Inflammatory macrophage (primary cell): ENCODE data around the gene MMEL1.
"Not testable (repeated sequence)": the region's sequence is repeated elsewhere in the genome, so short reads cannot be mapped to it uniquely, and the experiment has no call there.

Experiments used
- DNase-seq, 2 donors: peaks; one replicate each; pipeline ENCODE4 v3.0.0-alpha.2; 2020 to 2022

Gene MMEL1

DNA sequence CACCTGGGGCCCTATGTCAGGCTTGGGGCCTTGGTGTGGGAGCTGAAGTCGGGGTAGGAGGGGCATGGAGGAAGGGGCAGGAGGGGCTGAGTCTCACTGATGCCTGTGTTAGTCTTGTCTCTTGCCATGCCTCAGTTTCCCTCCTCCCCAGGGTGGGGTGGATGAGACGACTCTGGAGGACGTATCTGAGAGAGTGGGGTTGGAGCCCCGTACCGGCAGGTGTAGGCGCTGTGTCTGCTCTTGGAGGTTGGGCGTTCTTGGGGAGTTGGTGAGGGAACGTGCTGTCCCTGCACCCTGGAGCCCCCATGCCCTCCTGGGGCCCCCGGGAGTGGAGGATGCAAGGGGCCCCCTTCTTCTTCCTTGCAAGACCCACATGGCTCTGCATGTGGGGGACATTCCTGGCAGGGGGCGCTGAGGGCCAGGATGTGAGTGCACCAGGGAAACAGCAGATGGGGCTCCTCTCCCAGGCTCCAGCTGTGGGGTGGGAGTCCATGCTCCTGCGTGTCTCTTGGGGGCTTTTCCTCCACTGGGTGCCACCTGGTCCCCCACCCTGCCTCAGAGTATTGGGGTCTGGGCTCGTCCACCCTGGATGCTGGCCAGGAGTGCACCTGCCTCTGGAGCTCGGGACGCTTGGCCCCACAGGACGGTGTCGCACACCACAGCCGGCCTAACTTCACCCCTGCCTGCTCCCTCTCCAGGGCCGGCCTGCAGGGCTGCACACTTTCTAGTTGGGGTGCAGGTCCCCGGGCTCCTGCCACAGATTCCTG is 78.0 kb downstream of the MMEL1 start:
- peak; percentile 32 to 50 for DNase-seq

DNA sequence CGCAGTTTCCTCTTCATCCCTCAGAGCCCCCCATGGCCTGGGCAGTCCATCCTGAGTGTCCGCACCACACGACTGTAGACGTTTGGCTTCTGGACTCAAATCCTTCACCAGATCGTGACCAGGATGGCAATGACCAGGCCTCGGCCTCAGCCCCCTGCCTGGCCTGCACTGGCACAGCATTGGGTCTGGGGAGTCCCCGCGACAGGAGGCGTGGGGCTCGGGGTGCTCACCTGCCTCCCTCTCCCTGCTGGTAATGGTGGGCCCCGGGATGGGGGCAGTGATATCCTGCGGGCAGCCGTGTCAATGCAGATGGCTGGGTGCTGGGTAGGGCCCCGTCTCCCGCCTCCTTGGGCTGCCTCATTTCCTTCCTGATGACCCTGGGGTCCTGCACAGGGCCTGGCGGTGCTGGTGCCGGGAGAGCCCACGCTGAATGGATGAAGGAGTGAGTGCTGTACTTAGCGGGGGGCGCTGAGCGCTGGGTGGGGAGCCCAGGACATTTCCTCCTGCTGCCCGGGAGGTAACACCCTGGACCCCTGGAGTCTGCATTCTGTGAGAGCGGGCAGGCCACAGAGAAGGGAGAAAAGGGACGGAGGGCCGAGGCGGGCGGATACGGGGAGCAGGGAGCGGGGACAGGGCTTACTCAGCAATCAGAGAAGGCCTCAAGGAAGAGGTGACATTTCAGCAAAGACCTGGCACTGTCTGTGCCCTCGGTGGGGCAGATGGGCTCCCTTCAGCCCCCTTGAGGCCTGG is 78.8 kb downstream of the MMEL1 start:
- no peak for DNase-seq

DNA sequence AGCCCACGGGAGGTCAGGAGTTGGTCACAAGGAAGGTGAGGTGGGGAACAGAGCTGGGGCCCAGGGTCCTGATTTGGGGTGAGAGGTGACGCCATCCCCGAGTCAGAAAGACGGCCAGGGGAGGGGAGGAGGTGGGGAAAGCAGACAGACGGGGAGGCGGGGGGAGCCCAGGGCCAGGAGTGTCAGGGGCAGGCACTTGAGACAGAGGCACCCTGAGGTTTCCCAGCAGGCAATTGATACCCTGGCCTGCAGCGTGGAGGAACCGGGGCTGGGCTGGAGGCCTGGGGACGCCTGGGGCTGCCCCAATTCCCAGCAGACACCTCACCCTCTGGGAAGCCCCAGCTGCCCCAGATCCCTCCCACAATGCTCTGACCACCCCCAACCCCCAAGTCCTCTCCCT is 79.7 kb downstream of the MMEL1 start:
- not testable (repeated sequence) for DNase-seq

DNA sequence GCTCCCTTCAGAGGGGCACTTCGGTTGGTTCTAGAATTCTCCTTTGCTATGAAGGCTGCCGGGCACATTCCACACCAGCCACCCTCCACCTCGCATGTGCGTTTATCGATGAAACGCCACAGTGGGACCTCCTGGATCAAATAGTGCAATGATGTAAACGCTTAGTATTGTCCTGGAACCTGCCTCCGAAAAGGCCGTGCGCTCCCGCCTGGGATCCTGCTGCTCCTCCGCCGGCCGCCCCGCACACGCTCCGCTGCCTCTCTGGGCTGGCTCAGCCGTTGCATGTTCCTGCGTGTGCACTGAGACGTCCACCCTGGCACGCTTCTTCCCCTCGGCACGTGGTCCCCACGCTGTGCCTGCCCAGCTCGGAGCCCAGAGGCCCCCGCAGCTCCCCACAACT is 80.6 kb downstream of the MMEL1 start:
- no peak for DNase-seq

DNA sequence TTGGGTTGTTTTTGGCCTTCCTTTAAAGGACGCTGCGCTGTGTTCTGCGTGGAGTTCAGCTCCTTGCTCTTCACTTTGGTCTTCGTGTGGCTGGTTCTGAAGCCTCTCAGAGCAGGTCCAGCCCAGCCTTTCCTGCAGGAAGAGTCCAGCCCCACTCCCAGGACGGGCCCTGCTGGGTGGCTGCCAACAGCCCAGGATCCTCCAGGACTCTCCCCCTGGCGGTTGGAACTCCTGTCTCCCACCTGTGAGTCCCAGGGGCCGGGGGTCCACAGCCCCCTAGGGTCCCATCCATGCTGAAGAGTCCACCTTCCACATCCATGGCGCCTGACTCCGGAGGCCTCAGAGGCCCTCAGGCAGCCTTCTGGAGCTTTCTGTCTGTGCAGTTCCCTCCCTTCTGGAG is 81.3 kb downstream of the MMEL1 start:
- DNase-seq, result not testable (repeated sequence)

DNA sequence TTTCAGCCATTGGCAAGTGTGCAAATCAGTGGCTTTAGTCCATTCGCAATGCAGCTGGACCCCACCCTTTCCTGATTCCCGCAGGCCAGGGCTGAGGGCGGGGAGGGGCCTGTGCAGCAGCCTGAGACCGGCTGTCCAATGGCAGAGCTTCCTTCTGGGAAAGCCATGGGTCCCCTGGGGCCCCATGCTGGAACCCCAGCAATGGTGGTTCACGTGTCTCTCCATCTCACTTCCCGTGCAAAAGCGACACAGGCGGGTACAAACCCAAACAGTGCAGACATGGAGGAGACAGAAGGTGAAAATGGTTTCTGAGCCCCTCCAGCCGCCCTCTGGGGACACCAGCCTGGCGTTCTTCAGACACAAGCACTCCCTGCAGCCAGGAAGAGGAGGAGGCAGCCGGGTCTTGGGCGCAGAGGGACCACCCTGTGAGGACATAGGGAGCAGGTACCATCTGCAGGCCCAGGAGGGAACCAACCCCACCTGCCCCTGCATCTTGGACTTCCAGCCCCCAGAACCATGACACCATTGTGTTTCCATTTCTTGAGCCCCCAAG is 82.4 kb downstream of the MMEL1 start:
- DNase-seq, result not testable (repeated sequence)

DNA sequence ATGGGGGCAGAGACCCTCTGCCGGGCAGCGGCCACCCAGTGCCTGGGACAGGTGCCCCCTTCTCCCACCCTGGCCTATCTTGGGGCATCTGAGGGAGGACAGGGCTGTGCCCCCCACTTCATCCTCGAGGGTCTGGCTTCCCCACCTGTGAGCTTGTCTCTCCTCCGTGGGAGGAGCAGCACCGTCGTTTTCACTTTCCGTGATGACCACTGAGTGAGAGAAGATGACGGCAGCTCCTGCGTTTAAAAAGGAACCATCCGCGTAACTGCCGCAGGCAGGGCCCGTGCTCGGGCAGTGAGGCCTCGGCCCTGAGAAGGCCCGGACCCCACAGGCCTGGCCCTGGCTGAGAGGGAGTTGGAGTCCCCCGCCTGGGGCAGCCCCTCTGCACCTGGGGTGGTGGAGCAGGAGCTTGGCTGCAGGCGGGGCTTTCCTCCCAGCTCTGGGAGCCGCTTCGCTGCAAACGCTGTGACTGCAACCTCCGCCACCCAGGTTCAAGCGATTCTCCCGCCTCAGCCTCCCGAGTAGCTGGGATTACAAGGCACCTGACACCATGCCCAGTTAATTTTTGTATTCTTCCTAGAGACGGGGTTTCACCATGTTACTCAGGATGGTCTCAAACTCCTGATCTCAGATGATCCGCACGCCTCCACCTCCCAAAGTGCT is 83.3 kb downstream of the MMEL1 start:
- not testable (repeated sequence) for DNase-seq

DNA sequence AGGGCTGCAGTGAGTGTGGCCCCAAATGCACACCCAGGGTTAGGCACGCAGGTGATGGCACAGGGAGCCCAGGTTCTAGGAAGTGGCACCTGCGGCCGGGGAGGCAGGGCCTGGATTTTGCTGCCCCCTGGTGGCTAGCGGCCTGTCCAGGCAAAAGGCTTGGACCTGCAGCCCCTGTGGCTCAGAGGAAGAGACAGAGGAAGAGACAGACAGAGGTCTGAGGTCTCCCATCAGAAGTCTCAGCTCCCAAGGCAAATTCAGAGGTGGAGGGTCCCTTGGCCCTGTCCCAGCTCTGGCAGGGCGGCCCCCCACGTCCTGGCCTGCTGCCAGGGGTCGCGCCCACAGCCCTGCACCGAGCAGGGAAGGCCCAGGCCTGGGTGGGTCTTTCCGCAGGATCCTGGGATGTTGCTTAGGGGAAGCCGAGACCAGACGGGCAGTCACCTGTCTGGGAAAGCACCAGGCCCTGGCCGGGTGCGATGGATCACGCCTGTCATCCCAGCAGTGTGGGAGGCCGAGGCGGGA is 84.7 kb downstream of the MMEL1 start:
- DNase-seq, result peak; percentile 65 to 76

DNA sequence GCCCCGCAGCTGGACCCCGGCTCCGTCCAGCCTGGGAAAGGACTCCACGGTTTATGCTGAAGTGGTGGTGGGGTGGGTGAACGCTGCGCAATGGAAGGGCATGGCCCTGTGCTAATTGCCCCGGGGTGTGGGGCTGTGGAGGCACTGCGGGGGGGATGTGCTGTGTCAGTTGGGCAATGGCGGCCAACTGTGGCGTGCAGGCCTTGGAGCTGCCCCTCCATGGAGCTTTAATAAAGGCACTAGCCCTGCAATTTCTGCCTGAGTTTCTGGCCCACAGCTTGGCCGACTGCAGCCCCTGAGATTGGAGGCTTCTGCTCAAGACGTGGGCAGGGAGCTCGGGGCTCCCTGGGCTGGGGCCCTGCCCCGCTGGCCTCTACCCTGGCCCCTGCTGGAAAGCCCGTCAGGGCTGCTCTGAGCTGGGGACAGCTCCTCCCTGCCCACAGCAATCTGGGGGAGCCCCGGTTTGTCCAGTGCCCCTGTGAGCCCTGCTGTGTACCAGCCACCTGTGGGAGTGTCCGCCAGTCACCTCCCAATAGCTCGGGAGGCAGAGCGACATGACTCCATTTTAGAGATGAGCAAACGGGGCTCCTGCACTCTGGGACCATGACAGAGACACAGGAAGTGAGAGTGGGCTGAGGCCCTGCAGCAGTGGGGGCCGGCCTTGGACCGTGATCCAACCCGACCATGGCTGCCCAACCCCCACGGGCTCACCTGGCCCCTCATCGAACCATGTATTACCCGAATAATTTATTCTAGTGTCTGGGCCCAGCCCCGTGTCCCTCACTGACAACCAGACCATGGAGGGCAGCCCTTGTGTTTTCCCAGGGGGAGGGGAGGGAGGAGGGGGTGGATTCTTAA is 85.4 kb downstream of the MMEL1 start:
- DNase-seq, result peak; percentile 11 to 67

DNA sequence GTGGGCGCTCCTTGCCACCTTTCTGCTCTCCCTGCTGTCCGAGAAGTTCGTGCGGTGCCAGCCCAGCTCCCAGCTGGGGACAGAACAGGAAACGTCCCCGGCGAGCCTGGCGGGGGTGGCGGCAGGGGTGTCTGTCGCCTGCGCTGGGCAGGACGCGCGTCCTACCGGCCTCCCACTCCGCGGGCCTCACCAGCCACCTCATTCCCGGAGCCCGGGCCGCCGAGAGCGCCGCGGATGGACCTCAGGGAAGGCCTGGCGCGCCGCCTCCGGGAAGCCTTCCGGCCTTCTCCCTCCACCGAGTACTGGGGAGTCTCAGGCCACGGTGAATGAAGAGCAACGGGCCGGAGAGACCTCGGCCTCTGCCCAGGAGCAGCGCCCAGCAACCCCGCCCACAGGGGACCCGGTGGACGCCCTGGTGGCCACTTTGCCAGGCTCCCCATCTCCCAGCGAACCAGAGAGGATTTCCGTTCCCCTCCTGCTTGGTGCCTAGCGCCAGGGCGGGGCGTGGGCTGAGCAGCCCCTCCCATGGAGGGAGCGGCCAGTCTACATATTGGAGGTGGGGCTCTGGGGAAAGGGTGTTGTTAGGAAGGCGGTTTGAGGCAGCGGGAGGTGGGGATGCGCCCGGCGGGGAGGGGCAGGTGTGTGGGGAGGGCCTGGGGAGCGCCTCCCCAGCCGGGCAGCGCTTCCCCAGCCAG is 86.2 kb downstream of the MMEL1 start:
- DNase-seq, result peak; percentile 87 to 93

DNA sequence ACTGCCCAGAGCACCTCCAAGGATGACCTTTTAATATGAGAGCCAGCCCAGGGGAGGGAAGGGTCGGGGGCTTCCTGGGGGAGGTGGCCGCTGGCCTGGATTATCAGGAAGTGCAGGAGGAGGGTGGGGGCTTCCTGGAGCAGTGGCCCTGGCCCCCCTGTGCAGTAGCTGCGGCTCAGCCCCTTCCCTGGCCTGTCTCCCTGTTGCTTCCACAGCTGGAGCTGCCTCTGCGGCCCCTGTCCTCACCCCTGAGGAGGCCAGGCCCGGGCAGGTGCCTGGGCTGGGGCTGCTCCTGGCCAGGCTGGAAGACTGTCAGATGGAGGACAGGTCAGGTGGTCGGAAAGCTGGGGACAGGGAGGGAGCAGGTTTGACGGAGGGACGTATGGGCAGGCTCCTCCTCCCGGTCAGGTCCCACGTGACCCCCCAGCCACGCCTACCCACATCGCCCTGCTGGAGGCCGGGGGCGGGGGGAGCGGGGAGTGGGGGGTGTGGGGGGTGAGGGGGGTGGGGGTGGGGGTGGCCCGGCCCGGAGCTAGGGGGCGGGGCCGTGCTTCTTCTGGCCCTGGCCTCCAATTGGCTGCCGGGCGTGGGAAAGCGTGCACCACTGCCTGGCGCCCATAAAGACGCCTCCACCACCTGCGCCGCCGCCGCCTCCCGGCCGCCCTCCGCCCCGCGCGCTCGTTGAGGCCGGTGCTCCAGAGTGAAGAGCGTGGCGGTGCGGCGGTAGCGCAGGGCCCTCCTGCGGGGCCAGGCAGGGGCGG is 86.9 kb downstream of the MMEL1 start:
- DNase-seq, result peak; percentile 70 to 78

DNA sequence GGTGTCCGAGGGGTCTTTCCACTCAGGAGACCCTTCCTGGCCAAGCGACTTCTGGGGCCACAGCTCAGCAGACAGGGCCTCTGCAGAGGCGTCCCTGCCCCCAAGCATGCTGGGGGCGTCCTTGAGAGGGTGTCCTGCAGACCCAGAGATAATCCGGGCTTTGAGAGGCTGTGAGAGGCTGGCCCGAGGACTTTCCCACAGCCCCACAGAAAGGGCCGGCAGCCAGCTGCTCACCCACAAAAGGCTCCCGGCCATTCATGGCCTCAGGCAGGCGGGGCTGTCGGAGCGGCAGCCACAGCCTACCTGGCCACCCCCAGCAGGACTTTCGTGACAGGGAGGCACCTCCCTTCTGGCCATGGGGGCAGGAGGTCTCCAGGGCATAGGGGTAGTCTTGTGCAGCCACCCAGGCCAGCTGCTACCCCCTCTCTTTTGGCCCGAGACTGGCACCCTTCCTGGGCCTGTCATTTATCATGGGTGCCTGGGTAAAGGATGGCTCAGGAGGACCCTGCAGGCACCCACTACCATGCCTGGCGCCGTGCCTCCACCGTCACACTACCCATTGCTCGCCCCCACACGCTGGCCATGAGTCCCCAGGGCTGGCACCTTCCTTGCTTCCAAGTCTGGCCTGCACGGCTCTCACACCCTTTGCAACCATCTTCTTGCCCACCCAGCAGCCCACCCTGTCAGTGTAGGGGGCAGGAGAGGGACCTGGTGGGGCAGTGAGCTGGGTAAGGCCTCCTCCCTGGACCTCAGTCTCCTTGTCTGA is 87.8 kb downstream of the MMEL1 start:
- no peak for DNase-seq

DNA sequence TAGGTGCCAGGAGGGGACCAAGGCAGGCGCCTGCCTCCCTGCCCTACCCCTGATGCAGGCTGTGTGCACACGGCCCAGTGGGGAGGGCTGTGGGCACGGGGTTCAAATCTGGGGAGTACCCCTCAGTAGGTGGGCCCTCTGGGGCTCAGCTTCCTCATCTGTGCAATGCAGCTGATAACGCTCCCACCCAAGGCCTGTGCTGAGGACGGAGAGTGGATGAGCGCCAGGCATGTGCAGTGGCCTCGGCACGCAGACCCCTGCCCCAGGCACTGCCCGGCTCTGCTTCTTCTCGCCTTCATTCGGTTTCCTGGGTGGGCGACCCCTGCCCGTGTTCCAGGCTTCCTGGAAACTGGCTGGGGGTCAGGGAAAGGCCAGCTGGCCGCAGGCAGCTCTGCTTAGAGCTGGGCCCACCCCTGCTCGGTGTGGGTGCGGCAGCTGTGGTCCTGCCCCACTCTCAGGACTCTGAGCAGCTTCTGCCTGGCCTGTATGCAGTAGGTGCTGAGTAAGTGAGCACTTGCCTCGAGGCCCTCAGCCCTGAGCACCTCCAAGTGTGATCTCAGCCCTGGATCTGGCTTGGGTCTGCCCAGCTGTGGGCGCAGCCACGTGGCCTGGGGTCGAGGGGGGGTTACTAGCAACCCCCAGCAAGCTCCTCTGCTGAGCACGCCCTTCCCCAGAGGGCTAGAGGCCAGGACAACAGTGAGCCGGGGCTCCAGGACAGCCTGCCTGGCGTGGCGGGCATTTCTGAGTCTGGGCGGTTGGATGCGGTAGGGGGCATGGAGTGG is 88.5 kb downstream of the MMEL1 start:
- DNase-seq, result no peak

DNA sequence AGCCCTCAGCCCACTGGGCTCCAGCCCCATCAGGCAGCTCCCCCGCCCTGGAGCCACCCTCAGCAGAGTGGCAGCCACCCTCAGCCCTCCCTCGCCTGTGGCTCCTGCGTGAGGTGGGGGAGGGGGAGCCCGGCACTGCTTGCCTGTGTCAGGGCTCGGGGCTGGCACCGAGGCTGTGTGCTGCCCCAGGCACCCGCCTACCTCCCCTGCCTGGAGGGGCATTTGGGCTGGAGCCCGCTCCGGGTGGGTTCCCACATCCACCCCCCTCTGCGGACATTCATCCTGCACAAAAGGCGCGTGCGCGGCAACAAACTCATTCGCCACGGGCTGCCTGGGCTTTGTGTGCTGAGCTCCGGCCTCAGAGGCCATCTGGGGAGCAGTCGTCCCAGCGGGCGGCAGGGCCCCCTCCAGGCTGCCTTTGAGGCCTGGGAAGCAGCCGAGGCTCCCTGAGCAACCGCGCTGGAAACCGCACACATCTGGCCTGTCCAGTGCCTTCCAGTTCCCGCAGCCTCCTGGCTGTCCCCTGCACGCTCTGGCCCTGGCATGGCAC is 89.2 kb downstream of the MMEL1 start:
- DNase-seq, result no peak

DNA sequence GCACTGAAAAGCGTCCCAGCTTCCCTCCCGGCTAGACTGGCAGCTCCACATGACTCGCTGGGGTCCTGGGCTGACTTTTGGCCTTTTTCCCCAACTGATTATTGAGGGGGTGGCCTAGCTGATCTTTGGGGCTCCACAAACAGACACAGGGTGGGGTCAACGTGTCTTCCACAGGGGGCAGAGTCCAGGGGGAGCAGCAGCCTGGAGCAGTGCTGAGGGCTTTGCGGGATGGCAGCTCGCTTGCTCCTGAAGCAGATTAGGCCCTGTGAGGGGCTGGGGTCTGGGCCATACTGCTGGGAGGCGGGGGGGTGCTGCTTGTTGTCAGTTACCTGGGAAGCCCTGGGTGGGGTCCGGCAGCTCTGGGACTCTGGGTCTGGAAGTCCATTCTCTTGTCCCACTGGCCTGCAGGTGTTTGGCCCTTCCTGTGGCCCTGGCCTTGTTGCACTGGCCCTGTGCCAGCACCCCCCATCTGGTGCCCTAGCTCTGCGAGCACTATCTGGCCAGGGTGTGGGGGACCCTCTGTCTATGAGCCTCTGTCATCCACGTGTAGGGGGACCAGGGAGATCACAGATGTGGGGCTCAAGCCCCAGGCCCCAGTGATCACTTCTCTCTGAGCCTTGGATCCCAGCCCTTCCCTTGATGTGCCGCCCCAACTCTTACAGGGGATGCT is 90.4 kb downstream of the MMEL1 start:
- DNase-seq, result no peak

DNA sequence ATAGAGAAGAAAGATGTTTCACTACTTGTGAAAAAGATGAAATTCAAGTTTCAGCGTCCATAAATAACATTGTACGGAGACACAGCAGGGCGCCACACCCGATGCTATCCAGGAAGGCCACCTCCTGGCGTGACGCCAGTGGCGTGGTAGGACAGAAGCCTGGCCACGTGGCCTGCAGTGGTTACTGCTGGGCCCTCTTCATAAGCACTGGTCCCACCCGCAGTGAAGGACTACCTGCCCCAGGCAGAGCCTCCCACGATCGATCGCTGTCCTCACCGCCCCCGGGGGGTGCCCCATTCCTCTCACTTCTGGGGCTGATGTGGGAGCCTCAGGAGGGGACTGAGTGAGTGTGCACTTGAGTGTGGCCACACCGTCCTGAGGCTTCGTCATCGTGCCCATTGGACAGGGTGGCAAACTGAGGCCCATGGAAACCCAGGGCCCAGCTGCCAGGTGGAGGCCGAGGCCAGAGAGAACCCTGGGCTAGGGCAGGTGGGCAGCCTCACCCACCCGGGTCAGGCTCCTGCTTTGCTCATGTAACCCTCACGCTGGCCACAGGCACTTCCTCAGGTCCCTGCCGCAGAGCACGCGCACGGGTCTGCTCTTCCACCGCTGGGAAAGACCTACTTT is 91.1 kb downstream of the MMEL1 start:
- DNase-seq, result no peak

DNA sequence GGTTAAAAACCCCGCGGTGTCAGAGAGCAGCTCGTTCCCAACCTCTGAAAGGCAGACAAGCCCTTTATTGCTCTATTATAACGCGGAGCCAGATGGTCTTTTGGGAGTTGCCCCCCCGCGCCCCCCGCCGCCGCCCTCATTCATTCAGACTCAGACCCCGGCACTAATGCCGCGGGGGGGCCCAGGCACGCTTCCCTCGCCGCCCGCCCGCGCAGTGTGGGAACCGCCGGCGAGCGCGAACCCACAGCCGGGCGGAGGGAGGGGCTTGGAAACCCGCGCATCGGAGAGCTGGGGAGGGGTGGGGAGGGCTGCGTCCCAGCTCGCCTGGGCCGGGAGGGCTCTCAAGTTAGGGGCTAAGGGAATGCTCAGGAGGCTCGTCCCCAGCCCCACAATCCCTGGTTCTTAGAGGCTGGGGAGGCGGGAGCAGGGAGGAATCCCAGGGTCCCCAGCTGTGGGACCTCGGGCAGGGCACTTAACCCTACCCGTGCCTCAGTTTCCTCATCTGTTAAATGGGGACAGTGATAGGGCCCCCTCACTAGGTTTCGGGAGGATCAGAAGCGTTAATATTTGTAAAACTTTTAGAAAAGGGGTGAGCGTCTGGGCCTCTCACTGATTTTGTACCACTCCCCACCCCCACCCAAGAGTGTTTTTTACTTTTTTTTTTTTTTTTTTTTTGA is 91.9 kb downstream of the MMEL1 start:
- DNase-seq, result no peak
